ENCODE results near the gene BPIFB6. TPM values are rescaled to one million over a fixed set of nuclear protein-coding genes. Genes with fewer than 3 reads are reported as not detected.

The BPIFB6 gene
- polyA plus RNA-seq, 3 donors, result not detected

GRCh38 chr20:32991792-32992641 lies 39.4 kb upstream of the BPIFB6 start:
- Histone ChIP-seq H3K4me1 (ENCODE audit: control insufficient read depth in 1 of 2, insufficient read depth in 2 of 2, low read length in 2 of 2) (no peaks in the 10 kb centered on the region), H3K27me3 (ENCODE audit: control insufficient read depth in 2 of 2, insufficient read depth in 2 of 2, low read length in 2 of 2) (no peaks in the 10 kb centered on the region), H3K36me3 (replicated peaks in 1 of 2; ENCODE audit: control insufficient read depth in 1 of 2, insufficient read depth in 2 of 2, low read length in 2 of 2) (no peaks in the 10 kb centered on the region), H4K20me1 (ENCODE audit: insufficient read depth, low read length) (no peaks in the 10 kb centered on the region), H3K4me2 (replicated peaks; ENCODE audit: extremely low read depth, low read length, poor library complexity, severe bottlenecking) (no peak overlapping the region), H3K27ac (ENCODE audit: low read depth in 1 of 2, low read length in 2 of 2) (no peak overlapping the region), H2AFZ (ENCODE audit: insufficient read depth, low read depth, low read length, poor library complexity, severe bottlenecking) (no peak overlapping the region), H3K4me3 (replicated peaks in 1 of 3; ENCODE audit: low read depth in 2 of 3, low read length in 3 of 3) (no peak overlapping the region), H3K79me2 (ENCODE audit: insufficient read depth, low read length) (no peaks in the 10 kb centered on the region), H3K9ac (ENCODE audit: insufficient read depth, low read length, poor library complexity, severe bottlenecking) (no peak overlapping the region), H3K9me3 (replicated peaks in 1 of 2; ENCODE audit: control insufficient read depth in 1 of 2, insufficient read depth in 1 of 2, low read length in 2 of 2) (peaks cover 0 to 2% of the 10 kb centered on the region in 2 donors)
- intact Hi-C loops (cut with micrococcal nuclease), result no loop called here
- WGBS (ENCODE audit: insufficient coverage), result 68% methylated on average over 6 of the region's 8 CpGs
- no peak for DNase-seq
- H3K27me3 Mint-ChIP-seq (ENCODE audit: low read depth in 3 of 3), result peaks cover 0 to 1% (median 0%) of the 10 kb centered on the region in 3 donors
- no peaks in the 10 kb centered on the region for H3K4me1 Mint-ChIP-seq
- no peaks in the 10 kb centered on the region for H3K36me3 Mint-ChIP-seq
- H3K4me3 Mint-ChIP-seq, result no peak overlapping the region
- peaks cover 0 to 9% (median 0%) of the 10 kb centered on the region in 7 donors for H3K9me3 Mint-ChIP-seq
- no peak overlapping the region for H3K27ac Mint-ChIP-seq
- TF ChIP-seq CTCF (IDR thresholded peaks at IDR 0.05), result no peak

- no peaks in the 10 kb centered on the region for H4K20me1 ChIP-seq (ENCODE audit: insufficient read depth, low read length)
- intact Hi-C loops (cut with micrococcal nuclease), result no loop called here
- no peaks in the 10 kb centered on the region for H3K79me2 ChIP-seq (ENCODE audit: insufficient read depth, low read length)
- H3K9me3 ChIP-seq (replicated peaks in 1 of 2; ENCODE audit: control insufficient read depth in 1 of 2, insufficient read depth in 1 of 2, low read length in 2 of 2), result peaks cover 0 to 2% of the 10 kb centered on the region in 2 donors
- no peak overlapping the region for H3K4me2 ChIP-seq (replicated peaks; ENCODE audit: extremely low read depth, low read length, poor library complexity, severe bottlenecking)
- no peak overlapping the region for H3K9ac ChIP-seq (ENCODE audit: insufficient read depth, low read length, poor library complexity, severe bottlenecking)
- H3K4me1 ChIP-seq (ENCODE audit: control insufficient read depth in 1 of 2, insufficient read depth in 2 of 2, low read length in 2 of 2), result no peaks in the 10 kb centered on the region
- Mint-ChIP-seq H3K27me3 (ENCODE audit: low read depth in 3 of 3) (peaks cover 0 to 1% (median 0%) of the 10 kb centered on the region in 3 donors), H3K4me3 (no peak overlapping the region), H3K9me3 (peaks cover 0 to 9% (median 0%) of the 10 kb centered on the region in 7 donors), H3K4me1 (no peaks in the 10 kb centered on the region), H3K36me3 (no peaks in the 10 kb centered on the region), H3K27ac (no peak overlapping the region)
- no peak overlapping the region for H3K27ac ChIP-seq (ENCODE audit: low read depth in 1 of 2, low read length in 2 of 2)
- H3K36me3 ChIP-seq (replicated peaks in 1 of 2; ENCODE audit: control insufficient read depth in 1 of 2, insufficient read depth in 2 of 2, low read length in 2 of 2), result no peaks in the 10 kb centered on the region
- H3K27me3 ChIP-seq (ENCODE audit: control insufficient read depth in 2 of 2, insufficient read depth in 2 of 2, low read length in 2 of 2), result no peaks in the 10 kb centered on the region
- TF ChIP-seq CTCF (IDR thresholded peaks at IDR 0.05), result no peak
- H2AFZ ChIP-seq (ENCODE audit: insufficient read depth, low read depth, low read length, poor library complexity, severe bottlenecking), result no peak overlapping the region
- no peak overlapping the region for H3K4me3 ChIP-seq (replicated peaks in 1 of 3; ENCODE audit: low read depth in 2 of 3, low read length in 3 of 3)
- no peak for DNase-seq
- WGBS (ENCODE audit: insufficient coverage), result 90% methylated on average over 6 of the region's 8 CpGs
Observed at GRCh38 chr20:32993496-32994050, 37.9 kb upstream of the BPIFB6 start.

Measured in CD14-positive monocyte (primary cell).